Measurements from ENCODE around the gene YTHDF1. TPM values are rescaled to one million over a fixed set of nuclear protein-coding genes. Genes with fewer than 3 reads are reported as not detected.
A peak's percentile ranks its signal among the peaks of the same experiment; 100 is the strongest.

The YTHDF1 gene
- polyA plus RNA-seq, 2 of the 4 experiments (the other 2 are of a cell fraction), result 31.8 to 37.9 TPM

GRCh38 chr20:63238031-63238430, 22.1 kb upstream of the YTHDF1 start (continued):
- TF ChIP-seq ATOH8 (CRISPR knock-in tag; IDR thresholded peaks at IDR 0.05; ENCODE audit: low read depth) (no peak), ELK1 (IDR thresholded peaks at IDR 0.05; ENCODE audit: low read depth, low read length) (no peak), PHF8 (IDR thresholded peaks at IDR 0.05; ENCODE audit: borderline replicate concordance, low read depth) (no peak), BCL3 (IDR thresholded peaks at IDR 0.05) (no peak), RARB (CRISPR knock-in tag; IDR thresholded peaks at IDR 0.05) (no peak), HOXA7 (CRISPR knock-in tag; IDR thresholded peaks at IDR 0.05) (no peak), NR3C1 (IDR thresholded peaks at IDR 0.05) (no peak)

GRCh38 chr20:63236116-63236837, 20.3 kb upstream of the YTHDF1 start:
- Histone ChIP-seq H3K9me3 (no peaks in the 10 kb centered on the region), H3K4me1 (peaks cover 88% of the 10 kb centered on the region), H3K27ac (peak overlapping the region; percentile 96 to 99), H3K4me3 (no peak overlapping the region), H3K4me2 (peak overlapping the region; percentile 73)
- no peak for ATAC-seq
- no peak for FAIRE-seq
- 81% methylated on average over 5 of the region's 26 CpGs for WGBS (ENCODE audit: missing lambda C conversion rate)
- POLR2A ChIA-PET, result interaction anchor here (0.9 to 2.0 kb wide), 3 partner anchors 12 to 36 kb away, joined by 4 to 14 read pairs (median 6); partner anchors contain the start of gene ARFGAP1
- TF ChIP-seq FOSB (CRISPR knock-in tag; IDR thresholded peaks at IDR 0.05) (no peak), SREBF2 (IDR thresholded peaks at IDR 0.05) (no peak), HES2 (IDR thresholded peaks at IDR 0.05) (no peak), SMC3 (IDR thresholded peaks at IDR 0.05) (no peak), PHF8 (IDR thresholded peaks at IDR 0.05; ENCODE audit: borderline replicate concordance, low read depth) (no peak), NFE2L2 (conservative IDR thresholded peaks at IDR 0.05; ENCODE audit: low read length) (no peak), RCOR1 (IDR thresholded peaks at IDR 0.05; ENCODE audit: low read depth, low read length) (no peak), EHF (CRISPR knock-in tag; IDR thresholded peaks at IDR 0.05) (no peak), HOXB5 (CRISPR knock-in tag; IDR thresholded peaks at IDR 0.05) (no peak), CBX2 (IDR thresholded peaks at IDR 0.05; ENCODE audit: borderline replicate concordance, low read depth) (no peak), EP300 (IDR thresholded peaks at IDR 0.05) (no peak), CTCF (IDR thresholded peaks at IDR 0.05) (no peak), FOXS1 (CRISPR knock-in tag; IDR thresholded peaks at IDR 0.05) (no peak), USF2 (IDR thresholded peaks at IDR 0.05) (no peak), CBX8 (IDR thresholded peaks at IDR 0.05) (no peak), ATOH8 (CRISPR knock-in tag; IDR thresholded peaks at IDR 0.05; ENCODE audit: low read depth) (no peak), HOXB13 (CRISPR knock-in tag; IDR thresholded peaks at IDR 0.05; ENCODE audit: low read depth) (no peak), ZNF302 (CRISPR knock-in tag; IDR thresholded peaks at IDR 0.05) (no peak), ESRRA (IDR thresholded peaks at IDR 0.05; ENCODE audit: borderline replicate concordance, low read length) (no peak)
- CTCF ChIA-PET, result interaction anchor here (0.8 to 8.9 kb wide), 12 partner anchors 9 to 227 kb away, joined by 3 to 178 read pairs (median 6); partner anchors contain the start of genes ARFGAP1, NKAIN4 and YTHDF1
- DNase-seq (ENCODE audit: low read depth in 1 of 2, low spot score in 1 of 2), result no peak
